ENCODE data around the gene ANKS6. TPM values are rescaled to one million over a fixed set of nuclear protein-coding genes. Genes with fewer than 3 reads are reported as not detected.

ANKS6 gene
- polyA plus RNA-seq, 1 donor from 2014 or later, result 16.6 TPM

DNA sequence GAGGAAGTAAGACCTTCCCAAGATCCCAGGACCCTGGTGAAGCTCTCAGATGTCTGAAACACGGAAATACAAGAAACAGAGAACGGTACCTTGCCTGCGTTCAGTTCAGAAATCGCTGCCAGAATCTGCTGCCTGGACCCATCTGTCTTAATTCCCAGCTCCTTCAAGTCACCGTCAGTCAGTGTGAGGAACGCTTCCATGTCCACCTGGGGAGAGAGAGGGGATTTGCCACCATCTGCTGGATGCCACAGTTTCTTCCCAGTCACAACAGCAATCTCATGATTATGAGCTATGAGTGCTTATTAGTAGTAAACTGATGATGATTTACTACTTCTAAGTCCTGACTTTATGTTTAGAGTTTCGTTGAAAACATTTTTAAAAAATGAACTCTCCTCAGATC lies 50.9 kb downstream of the ANKS6 start:
- no peak for TF ChIP-seq MXI1 (conservative IDR thresholded peaks at IDR 0.05; ENCODE audit: poor library complexity, severe bottlenecking)
- TF ChIP-seq POLR2AphosphoS5 (IDR thresholded peaks at IDR 0.05), result no peak
- TF ChIP-seq, protein P1, sequence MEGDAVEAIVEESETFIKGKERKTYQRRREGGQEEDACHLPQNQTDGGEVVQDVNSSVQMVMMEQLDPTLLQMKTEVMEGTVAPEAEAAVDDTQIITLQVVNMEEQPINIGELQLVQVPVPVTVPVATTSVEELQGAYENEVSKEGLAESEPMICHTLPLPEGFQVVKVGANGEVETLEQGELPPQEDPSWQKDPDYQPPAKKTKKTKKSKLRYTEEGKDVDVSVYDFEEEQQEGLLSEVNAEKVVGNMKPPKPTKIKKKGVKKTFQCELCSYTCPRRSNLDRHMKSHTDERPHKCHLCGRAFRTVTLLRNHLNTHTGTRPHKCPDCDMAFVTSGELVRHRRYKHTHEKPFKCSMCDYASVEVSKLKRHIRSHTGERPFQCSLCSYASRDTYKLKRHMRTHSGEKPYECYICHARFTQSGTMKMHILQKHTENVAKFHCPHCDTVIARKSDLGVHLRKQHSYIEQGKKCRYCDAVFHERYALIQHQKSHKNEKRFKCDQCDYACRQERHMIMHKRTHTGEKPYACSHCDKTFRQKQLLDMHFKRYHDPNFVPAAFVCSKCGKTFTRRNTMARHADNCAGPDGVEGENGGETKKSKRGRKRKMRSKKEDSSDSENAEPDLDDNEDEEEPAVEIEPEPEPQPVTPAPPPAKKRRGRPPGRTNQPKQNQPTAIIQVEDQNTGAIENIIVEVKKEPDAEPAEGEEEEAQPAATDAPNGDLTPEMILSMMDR (IDR thresholded peaks at IDR 0.05; ENCODE audit: poor library complexity, severe bottlenecking), result no peak
- no peak for TF ChIP-seq RAD21 (conservative IDR thresholded peaks at IDR 0.05)
- TF ChIP-seq, protein P2, sequence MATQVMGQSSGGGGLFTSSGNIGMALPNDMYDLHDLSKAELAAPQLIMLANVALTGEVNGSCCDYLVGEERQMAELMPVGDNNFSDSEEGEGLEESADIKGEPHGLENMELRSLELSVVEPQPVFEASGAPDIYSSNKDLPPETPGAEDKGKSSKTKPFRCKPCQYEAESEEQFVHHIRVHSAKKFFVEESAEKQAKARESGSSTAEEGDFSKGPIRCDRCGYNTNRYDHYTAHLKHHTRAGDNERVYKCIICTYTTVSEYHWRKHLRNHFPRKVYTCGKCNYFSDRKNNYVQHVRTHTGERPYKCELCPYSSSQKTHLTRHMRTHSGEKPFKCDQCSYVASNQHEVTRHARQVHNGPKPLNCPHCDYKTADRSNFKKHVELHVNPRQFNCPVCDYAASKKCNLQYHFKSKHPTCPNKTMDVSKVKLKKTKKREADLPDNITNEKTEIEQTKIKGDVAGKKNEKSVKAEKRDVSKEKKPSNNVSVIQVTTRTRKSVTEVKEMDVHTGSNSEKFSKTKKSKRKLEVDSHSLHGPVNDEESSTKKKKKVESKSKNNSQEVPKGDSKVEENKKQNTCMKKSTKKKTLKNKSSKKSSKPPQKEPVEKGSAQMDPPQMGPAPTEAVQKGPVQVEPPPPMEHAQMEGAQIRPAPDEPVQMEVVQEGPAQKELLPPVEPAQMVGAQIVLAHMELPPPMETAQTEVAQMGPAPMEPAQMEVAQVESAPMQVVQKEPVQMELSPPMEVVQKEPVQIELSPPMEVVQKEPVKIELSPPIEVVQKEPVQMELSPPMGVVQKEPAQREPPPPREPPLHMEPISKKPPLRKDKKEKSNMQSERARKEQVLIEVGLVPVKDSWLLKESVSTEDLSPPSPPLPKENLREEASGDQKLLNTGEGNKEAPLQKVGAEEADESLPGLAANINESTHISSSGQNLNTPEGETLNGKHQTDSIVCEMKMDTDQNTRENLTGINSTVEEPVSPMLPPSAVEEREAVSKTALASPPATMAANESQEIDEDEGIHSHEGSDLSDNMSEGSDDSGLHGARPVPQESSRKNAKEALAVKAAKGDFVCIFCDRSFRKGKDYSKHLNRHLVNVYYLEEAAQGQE (IDR thresholded peaks at IDR 0.05; ENCODE audit: borderline replicate concordance), result no peak
- TF ChIP-seq EZH2 (IDR thresholded peaks at IDR 0.05; ENCODE audit: borderline replicate concordance, insufficient read depth, low read length, poor library complexity, severe bottlenecking), result no peak
- TF ChIP-seq TAF1 (IDR thresholded peaks at IDR 0.05; ENCODE audit: low read depth), result no peak
- TF ChIP-seq EP300 (conservative IDR thresholded peaks at IDR 0.05; ENCODE audit: poor library complexity, severe bottlenecking), result no peak
- no peak for TF ChIP-seq SMC3 (conservative IDR thresholded peaks at IDR 0.05; ENCODE audit: poor library complexity)
- Histone ChIP-seq H3F3A (ENCODE audit: insufficient read depth, low read length, poor library complexity, severe bottlenecking) (no peaks in the 10 kb centered on the region), H3K9ac (ENCODE audit: low read length) (no peak overlapping the region)

DNA sequence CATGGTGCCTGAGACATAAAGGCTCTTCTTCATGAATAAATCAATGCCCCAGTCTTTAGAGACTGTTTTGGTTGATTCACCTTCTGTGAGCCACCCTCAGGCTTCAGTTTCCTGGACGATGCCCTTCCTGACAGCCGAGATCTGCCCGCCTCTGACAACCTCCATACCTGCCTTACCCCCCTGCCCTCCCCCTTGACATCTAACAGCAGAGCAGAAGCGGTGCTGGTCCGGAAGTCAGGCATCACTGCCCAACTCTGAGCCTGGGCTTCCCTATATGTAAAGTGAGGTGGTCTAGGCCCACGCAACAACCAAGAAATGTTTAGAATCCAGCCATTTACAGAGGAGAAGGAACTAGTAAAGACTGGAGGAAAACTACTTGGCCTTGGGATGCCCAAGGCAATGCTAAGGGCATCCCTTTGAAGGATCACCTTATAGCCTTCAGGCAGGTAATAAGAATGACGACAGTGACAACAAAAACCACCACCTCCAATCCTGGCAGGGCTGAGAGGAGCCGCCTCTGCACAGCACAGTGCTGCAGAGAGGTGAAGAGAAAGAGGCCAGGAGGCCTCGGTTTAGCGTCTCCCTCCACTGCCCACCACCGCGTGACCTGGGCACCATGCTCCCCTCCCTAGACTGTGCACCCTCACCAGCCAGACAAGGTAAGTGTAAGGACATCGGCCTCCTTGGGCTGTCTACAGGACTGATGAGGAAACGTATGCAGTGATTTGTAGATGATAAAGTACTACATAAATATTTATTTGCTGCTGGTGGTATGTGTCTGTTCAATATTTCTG lies 52.3 kb downstream of the ANKS6 start:
- TF ChIP-seq TAF1 (IDR thresholded peaks at IDR 0.05; ENCODE audit: low read depth) (no peak), POLR2AphosphoS5 (IDR thresholded peaks at IDR 0.05) (no peak), EP300 (conservative IDR thresholded peaks at IDR 0.05; ENCODE audit: poor library complexity, severe bottlenecking) (no peak)
- Histone ChIP-seq H3K79me2 (replicated peaks; ENCODE audit: insufficient read depth, low read length) (no peaks in the 10 kb centered on the region), H3K4me3 (ENCODE audit: low read length) (no peak overlapping the region), H3K27ac (ENCODE audit: low read length) (no peak overlapping the region), H3K9me2 (ENCODE audit: insufficient read depth, low read length) (no peaks in the 10 kb centered on the region), H3K4me2 (ENCODE audit: low read length) (no peak overlapping the region), H2AFZ (ENCODE audit: low read depth, low read length) (no peak overlapping the region), H3F3A (ENCODE audit: insufficient read depth, low read length, poor library complexity, severe bottlenecking) (no peaks in the 10 kb centered on the region), H3K9ac (ENCODE audit: low read length) (no peak overlapping the region), H4K20me1 (ENCODE audit: insufficient read depth) (no peaks in the 10 kb centered on the region), H3K9me3 (ENCODE audit: low read length) (no peaks in the 10 kb centered on the region), H3K36me3 (ENCODE audit: insufficient read depth, low read length) (no peaks in the 10 kb centered on the region), H3K27me3 (ENCODE audit: insufficient read depth, low read depth, low read length) (no peaks in the 10 kb centered on the region)

More for the DNA sequence above, 50.9 kb downstream of the ANKS6 start:
- Histone ChIP-seq H3K9me3 (ENCODE audit: low read length) (no peaks in the 10 kb centered on the region), H3K27ac (ENCODE audit: low read length) (no peak overlapping the region), H3K4me2 (ENCODE audit: low read length) (no peak overlapping the region), H3K4me3 (ENCODE audit: low read length) (no peak overlapping the region), H4K20me1 (ENCODE audit: insufficient read depth) (no peaks in the 10 kb centered on the region), H3K9me2 (ENCODE audit: insufficient read depth, low read length) (no peaks in the 10 kb centered on the region), H3K36me3 (ENCODE audit: insufficient read depth, low read length) (no peaks in the 10 kb centered on the region), H3K79me2 (replicated peaks; ENCODE audit: insufficient read depth, low read length) (no peaks in the 10 kb centered on the region), H2AFZ (ENCODE audit: low read depth, low read length) (no peak overlapping the region), H3K27me3 (ENCODE audit: insufficient read depth, low read depth, low read length) (no peaks in the 10 kb centered on the region)

All from neural cell (in vitro differentiated cells).